Measurements from ENCODE around the gene PTPRN2.

Gene PTPRN2

GRCh38 chr7:158123753-158124152, 463.9 kb downstream of the PTPRN2 start:
- no peak for DNase-seq

GRCh38 chr7:158123214-158123613, 464.4 kb downstream of the PTPRN2 start:
- no peak for DNase-seq

- no peak for DNase-seq
These were observed 466.1 kb downstream of the PTPRN2 start for GRCh38 chr7:158121441-158122045.

- no peak for DNase-seq
These were observed 466.9 kb downstream of the PTPRN2 start for GRCh38 chr7:158120716-158121115.

GRCh38 chr7:158120316-158120715, 467.3 kb downstream of the PTPRN2 start:
- no peak for DNase-seq

GRCh38 chr7:158117341-158118222, 470.0 kb downstream of the PTPRN2 start:
- DNase-seq: no peak

GRCh38 chr7:158116235-158116634, 471.4 kb downstream of the PTPRN2 start:
- DNase-seq: no peak

GRCh38 chr7:158114056-158114850, 473.4 kb downstream of the PTPRN2 start:
- DNase-seq: no peak

- DNase-seq: no peak
These were observed 474.1 kb downstream of the PTPRN2 start for GRCh38 chr7:158113321-158114025.

- no peak for DNase-seq
These were observed 474.9 kb downstream of the PTPRN2 start for GRCh38 chr7:158112571-158113320.

GRCh38 chr7:158111906-158112570, 475.6 kb downstream of the PTPRN2 start:
- no peak for DNase-seq

GRCh38 chr7:158111049-158111751, 476.4 kb downstream of the PTPRN2 start:
- peak; percentile 90 for DNase-seq

GRCh38 chr7:158110661-158111048, 477.0 kb downstream of the PTPRN2 start:
- DNase-seq: no peak

GRCh38 chr7:158110034-158110590, 477.5 kb downstream of the PTPRN2 start:
- no peak for DNase-seq

- DNase-seq: no peak
These were observed 478.1 kb downstream of the PTPRN2 start for GRCh38 chr7:158109364-158110033.

GRCh38 chr7:158108646-158109293, 478.9 kb downstream of the PTPRN2 start:
- DNase-seq: no peak

- DNase-seq: no peak
These were observed 479.8 kb downstream of the PTPRN2 start for GRCh38 chr7:158107806-158108205.

- DNase-seq: no peak
These were observed 481.4 kb downstream of the PTPRN2 start for GRCh38 chr7:158106272-158106671.

- no peak for DNase-seq
These were observed 484.2 kb downstream of the PTPRN2 start for GRCh38 chr7:158103378-158103777.
